Upper lobe of right lung (tissue), 1 donor: ENCODE results near the gene SLC45A1. TPM values are rescaled to one million over a fixed set of nuclear protein-coding genes. Genes with fewer than 3 reads are reported as not detected.

Experiments used
- ATAC-seq: fragments of 200-7000 bp; cut with Tn5 transposase; one replicate; pipeline ENCODE4 v1.9.1; 2020; ENCODE audit warnings: mild to moderate bottlenecking, moderate library complexity
- DNase-seq: peaks from one replicate; pipeline ENCODE4 v3.0.0-alpha.2; 2020
- H3K27ac ChIP-seq: fragments of 200-600 bp; one replicate; pipeline ENCODE4 v1.8.0; 2022
- H3K27me3 ChIP-seq: fragments of 200-600 bp; one replicate; pipeline ENCODE4 v1.8.0; 2022; ENCODE audit warnings: mild to moderate bottlenecking
- H3K36me3 ChIP-seq: fragments of 200-600 bp; one replicate; pipeline ENCODE4 v1.8.0; 2022
- H3K4me1 ChIP-seq: fragments of 200-600 bp; one replicate; pipeline ENCODE4 v1.8.0; 2022
- H3K4me3 ChIP-seq: fragments of 200-600 bp; one replicate; pipeline ENCODE4 v1.8.0; 2022; ENCODE audit warnings: mild to moderate bottlenecking
- H3K9me3 ChIP-seq: fragments of 200-600 bp; one replicate; pipeline ENCODE4 v1.8.0; 2022
- intact Hi-C: fragments of 100-400 bp; cut with DNase I; formaldehyde crosslinking; loops from one replicate; pipeline ENCODE4 v1.11.0; 2022
- total RNA-seq: library from RNA; stranded (reverse); fragmentation: NEBNext Ultra II Directional; extraction: Animal tissue kit (Norgen Biotek cat#: 25700); gene quantifications from one replicate; pipeline ENCODE4 v1.2.1, GENCODE V29; 2021
- TF ChIP-seq, protein P1 (sequence below): fragments of 200-600 bp; IDR thresholded peaks from one replicate; pipeline ENCODE4 v1.8.0; 2022; ENCODE audit warnings: antibody characterized with exemption
- donor health status: DM: no; HTN: yes; CAD: no; lungs with severe emphysema.

Gene SLC45A1
- total RNA-seq, 1 donor from 2014 or later = 1.9 TPM

DNA sequence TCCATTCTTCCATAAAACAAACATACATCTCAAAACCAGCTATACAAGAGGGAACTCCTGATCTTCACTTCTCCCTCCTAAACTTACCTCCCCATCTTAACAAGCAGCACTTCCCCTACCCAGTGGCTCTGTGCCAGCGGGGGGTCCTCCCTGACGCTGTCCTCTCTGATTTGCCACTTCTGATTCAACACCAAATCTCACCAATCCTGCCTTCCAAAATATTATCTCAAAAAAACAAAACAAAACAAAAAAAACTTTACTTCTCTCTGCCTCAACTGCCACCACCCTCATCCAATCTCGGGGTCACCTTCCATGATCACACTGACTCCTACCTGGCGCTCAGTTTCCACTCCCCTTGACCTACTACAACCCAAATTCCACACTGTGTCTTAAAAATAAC is 72.8 kb downstream of the SLC45A1 start:
- Histone ChIP-seq H3K36me3 (peaks cover 14% of the 10 kb centered on the region), H3K4me3 (no peak overlapping the region), H3K9me3 (no peaks in the 10 kb centered on the region), H3K4me1 (peaks cover 23% of the 10 kb centered on the region), H3K27ac (no peak overlapping the region), H3K27me3 (no peaks in the 10 kb centered on the region)
- ATAC-seq (no peak), DNase-seq (no peak)
- TF ChIP-seq, protein P1, sequence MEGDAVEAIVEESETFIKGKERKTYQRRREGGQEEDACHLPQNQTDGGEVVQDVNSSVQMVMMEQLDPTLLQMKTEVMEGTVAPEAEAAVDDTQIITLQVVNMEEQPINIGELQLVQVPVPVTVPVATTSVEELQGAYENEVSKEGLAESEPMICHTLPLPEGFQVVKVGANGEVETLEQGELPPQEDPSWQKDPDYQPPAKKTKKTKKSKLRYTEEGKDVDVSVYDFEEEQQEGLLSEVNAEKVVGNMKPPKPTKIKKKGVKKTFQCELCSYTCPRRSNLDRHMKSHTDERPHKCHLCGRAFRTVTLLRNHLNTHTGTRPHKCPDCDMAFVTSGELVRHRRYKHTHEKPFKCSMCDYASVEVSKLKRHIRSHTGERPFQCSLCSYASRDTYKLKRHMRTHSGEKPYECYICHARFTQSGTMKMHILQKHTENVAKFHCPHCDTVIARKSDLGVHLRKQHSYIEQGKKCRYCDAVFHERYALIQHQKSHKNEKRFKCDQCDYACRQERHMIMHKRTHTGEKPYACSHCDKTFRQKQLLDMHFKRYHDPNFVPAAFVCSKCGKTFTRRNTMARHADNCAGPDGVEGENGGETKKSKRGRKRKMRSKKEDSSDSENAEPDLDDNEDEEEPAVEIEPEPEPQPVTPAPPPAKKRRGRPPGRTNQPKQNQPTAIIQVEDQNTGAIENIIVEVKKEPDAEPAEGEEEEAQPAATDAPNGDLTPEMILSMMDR = no peak
- intact Hi-C loops = no loop called here

DNA sequence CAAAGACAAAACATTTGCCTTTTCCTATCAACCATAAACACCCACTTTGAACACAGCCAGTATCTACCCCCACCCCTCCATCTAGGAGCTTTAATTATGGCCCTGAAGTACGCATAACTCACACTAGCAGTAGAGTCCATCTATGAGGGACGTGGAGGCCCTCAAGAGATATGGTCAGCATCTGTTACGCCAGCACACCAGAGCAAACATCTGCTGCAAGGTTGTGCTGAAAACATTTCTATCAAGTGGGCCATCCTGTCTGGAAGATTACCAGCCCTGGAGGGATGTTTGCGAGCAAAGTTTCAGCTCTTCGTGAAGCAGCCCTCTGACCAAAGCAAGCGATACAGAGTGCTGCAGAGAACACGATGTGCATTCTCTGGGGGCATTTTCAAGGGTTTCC is 74.6 kb downstream of the SLC45A1 start:
- TF ChIP-seq, protein P1 = no peak
- no peak overlapping the region for H3K27ac ChIP-seq
- no peak overlapping the region for H3K4me3 ChIP-seq
- intact Hi-C loops = no loop called here
- peaks cover 41% of the 10 kb centered on the region for H3K4me1 ChIP-seq
- ATAC-seq (no peak), DNase-seq (no peak)
- H3K9me3 ChIP-seq = no peaks in the 10 kb centered on the region
- H3K27me3 ChIP-seq = no peaks in the 10 kb centered on the region
- peaks cover 14% of the 10 kb centered on the region for H3K36me3 ChIP-seq
